ENCODE data around the gene MYO7B. TPM values are rescaled to one million over a fixed set of nuclear protein-coding genes. Genes with fewer than 3 reads are reported as not detected.

Gene MYO7B
- total RNA-seq, 3 donors from 2014 or later = 0.32 to 2.3 TPM; not detected in 1

GRCh38 chr2:127634066-127634617 lies 98.7 kb downstream of the MYO7B start:
- peaks cover 3 to 10% of the 10 kb centered on the region in 2 donors for H3K4me1 ChIP-seq
- intact Hi-C loops (cut with DNase I; ENCODE audit: low total_unique reads) = no loop called here
- H3K27me3 ChIP-seq = no peaks in the 10 kb centered on the region
- no peak for DNase-seq (ENCODE audit: low spot score in 2 of 2)
- TF ChIP-seq POLR2A (IDR thresholded peaks at IDR 0.05) (no peak), CTCF (IDR thresholded peaks at IDR 0.05) (no peak), POLR2AphosphoS5 (IDR thresholded peaks at IDR 0.05) (no peak)
- no peak overlapping the region for H3K27ac ChIP-seq
- no peaks in the 10 kb centered on the region for H3K9me3 ChIP-seq
- no peak overlapping the region for H3K4me3 ChIP-seq
- H3K36me3 ChIP-seq = no peaks in the 10 kb centered on the region

GRCh38 chr2:127634626-127635379 lies 99.3 kb downstream of the MYO7B start:
- Histone ChIP-seq H3K36me3 (no peaks in the 10 kb centered on the region), H3K4me3 (no peak overlapping the region), H3K4me1 (peaks cover 3 to 10% of the 10 kb centered on the region in 2 donors), H3K27me3 (no peaks in the 10 kb centered on the region), H3K9me3 (no peaks in the 10 kb centered on the region), H3K27ac (no peak overlapping the region)
- no peak for DNase-seq (ENCODE audit: low spot score in 2 of 2)
- intact Hi-C loops (cut with DNase I; ENCODE audit: low total_unique reads) = no loop called here
- TF ChIP-seq POLR2A (IDR thresholded peaks at IDR 0.05) = no peak
- no peak for TF ChIP-seq CTCF (IDR thresholded peaks at IDR 0.05)
- TF ChIP-seq POLR2AphosphoS5 (IDR thresholded peaks at IDR 0.05) = no peak

GRCh38 chr2:127635380-127636237 lies 100.1 kb downstream of the MYO7B start:
- H3K27ac ChIP-seq = peak overlapping the region in 1 of 2 donors; percentile 93
- TF ChIP-seq CTCF (IDR thresholded peaks at IDR 0.05) (no peak), POLR2A (IDR thresholded peaks at IDR 0.05) (no peak), POLR2AphosphoS5 (IDR thresholded peaks at IDR 0.05) (no peak)
- no peaks in the 10 kb centered on the region for H3K27me3 ChIP-seq
- no peaks in the 10 kb centered on the region for H3K36me3 ChIP-seq
- no peak for DNase-seq (ENCODE audit: low spot score in 2 of 2)
- H3K4me1 ChIP-seq = peaks cover 3 to 10% of the 10 kb centered on the region in 2 donors
- H3K4me3 ChIP-seq = no peak overlapping the region
- intact Hi-C loops (cut with DNase I; ENCODE audit: low total_unique reads) = no loop called here
- no peaks in the 10 kb centered on the region for H3K9me3 ChIP-seq

GRCh38 chr2:127636248-127637235 lies 101.1 kb downstream of the MYO7B start:
- no peaks in the 10 kb centered on the region for H3K9me3 ChIP-seq
- H3K4me1 ChIP-seq = peaks cover 3 to 10% of the 10 kb centered on the region in 2 donors
- no peaks in the 10 kb centered on the region for H3K36me3 ChIP-seq
- intact Hi-C loops (cut with DNase I; ENCODE audit: low total_unique reads) = no loop called here
- no peak overlapping the region for H3K4me3 ChIP-seq
- TF ChIP-seq POLR2A (IDR thresholded peaks at IDR 0.05) = no peak
- no peak for TF ChIP-seq CTCF (IDR thresholded peaks at IDR 0.05)
- TF ChIP-seq POLR2AphosphoS5 (IDR thresholded peaks at IDR 0.05) = no peak
- peak overlapping the region; percentile 66 to 93 for H3K27ac ChIP-seq
- H3K27me3 ChIP-seq = no peaks in the 10 kb centered on the region
- no peak for DNase-seq (ENCODE audit: low spot score in 2 of 2)

Data from breast epithelium (tissue), 4 donors.